T-helper 17 cell (primary cell): ENCODE results near the gene SELENOO. TPM values are rescaled to one million over a fixed set of nuclear protein-coding genes. Genes with fewer than 3 reads are reported as not detected.

Source experiments
- ATAC-seq: fragments of 150-1000 bp; cut with Tn5 transposase; 2 replicates; pipeline ENCODE4 v1.10.0; 2021; ENCODE audit warnings: mild to moderate bottlenecking, moderate library complexity
- DNase-seq, 3 donors: peaks; one replicate each; pipeline versions ENCODE4 v3.0.0 to v3.0.0-alpha.2; 2020 to 2021
- H3K9me3 ChIP-seq: one replicate; pipeline ENCODE4 v1.7.0; 2013; ENCODE audit warnings: low read length, mild to moderate bottlenecking; ENCODE audit not compliant: control insufficient read depth, poor library complexity, severe bottlenecking
- H3K27ac Mint-ChIP-seq: one replicate; pipeline ENCODE4 v1.8.0; 2022; ENCODE audit warnings: mild to moderate bottlenecking, moderate library complexity, mixed read lengths
- H3K27me3 Mint-ChIP-seq: one replicate; pipeline ENCODE4 v1.8.0; 2022; ENCODE audit warnings: mixed read lengths
- H3K36me3 Mint-ChIP-seq: one replicate; pipeline ENCODE4 v1.8.0; 2022; ENCODE audit warnings: low read depth, mixed read lengths
- H3K4me1 Mint-ChIP-seq: one replicate; pipeline ENCODE4 v1.8.0; 2022; ENCODE audit warnings: mild to moderate bottlenecking, mixed read lengths
- H3K4me3 Mint-ChIP-seq: one replicate; pipeline ENCODE4 v1.8.0; 2022; ENCODE audit warnings: mild to moderate bottlenecking, moderate library complexity, mixed read lengths
- total RNA-seq, 4 donors: library from RNA in 2 of 4; stranded (reverse) in 2 of 4; gene quantifications; one replicate each; pipeline ENCODE4 v1.2.3 and lab custom pipeline; 2022 to 2026

SELENOO gene
- total RNA-seq, 2 donors from 2014 or later: 27.4 to 29.5 TPM

DNA sequence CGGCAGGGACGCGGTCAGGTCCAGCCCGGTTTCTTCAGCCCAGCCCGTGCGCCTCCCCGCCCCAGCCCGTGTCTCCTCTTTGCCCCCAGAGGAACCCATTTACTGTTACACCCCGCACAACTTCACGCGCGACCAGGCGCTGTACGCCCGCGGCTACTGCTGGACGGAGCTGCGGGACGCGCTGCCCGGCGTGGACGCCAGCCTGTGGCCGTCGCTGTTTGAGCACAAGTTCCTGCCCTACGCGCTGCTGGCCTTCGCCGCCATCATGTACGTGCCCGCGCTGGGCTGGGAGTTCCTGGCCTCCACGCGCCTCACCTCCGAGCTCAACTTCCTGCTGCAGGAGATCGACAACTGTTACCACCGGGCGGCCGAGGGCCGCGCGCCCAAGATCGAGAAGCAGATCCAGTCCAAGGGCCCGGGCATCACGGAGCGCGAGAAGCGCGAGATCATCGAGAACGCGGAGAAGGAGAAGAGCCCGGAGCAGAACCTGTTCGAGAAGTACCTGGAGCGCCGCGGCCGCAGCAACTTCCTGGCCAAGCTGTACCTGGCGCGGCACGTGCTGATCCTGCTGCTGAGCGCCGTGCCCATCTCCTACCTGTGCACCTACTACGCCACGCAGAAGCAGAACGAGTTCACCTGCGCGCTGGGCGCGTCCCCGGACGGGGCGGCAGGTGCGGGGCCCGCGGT lies 23.8 kb upstream of the SELENOO start:
- H3K4me3 Mint-ChIP-seq: no peak overlapping the region
- peaks cover 4% of the 10 kb centered on the region for H3K36me3 Mint-ChIP-seq
- no peak for DNase-seq

GRCh38 chr22:50177537-50178470 lies 23.0 kb upstream of the SELENOO start:
- peaks cover 4% of the 10 kb centered on the region for H3K4me1 Mint-ChIP-seq
- H3K36me3 Mint-ChIP-seq: peaks cover 4% of the 10 kb centered on the region
- no peaks in the 10 kb centered on the region for H3K9me3 ChIP-seq
- no peak overlapping the region for H3K27ac Mint-ChIP-seq
- peaks cover 13% of the 10 kb centered on the region for H3K27me3 Mint-ChIP-seq
- ATAC-seq (no peak), DNase-seq (no peak)
- no peak overlapping the region for H3K4me3 Mint-ChIP-seq

More for the DNA sequence above, 23.8 kb upstream of the SELENOO start:
- Mint-ChIP-seq H3K27me3 (peaks cover 20% of the 10 kb centered on the region), H3K4me1 (peaks cover 4% of the 10 kb centered on the region), H3K27ac (no peak overlapping the region)
- no peaks in the 10 kb centered on the region for H3K9me3 ChIP-seq
- ATAC-seq: no peak

DNA sequence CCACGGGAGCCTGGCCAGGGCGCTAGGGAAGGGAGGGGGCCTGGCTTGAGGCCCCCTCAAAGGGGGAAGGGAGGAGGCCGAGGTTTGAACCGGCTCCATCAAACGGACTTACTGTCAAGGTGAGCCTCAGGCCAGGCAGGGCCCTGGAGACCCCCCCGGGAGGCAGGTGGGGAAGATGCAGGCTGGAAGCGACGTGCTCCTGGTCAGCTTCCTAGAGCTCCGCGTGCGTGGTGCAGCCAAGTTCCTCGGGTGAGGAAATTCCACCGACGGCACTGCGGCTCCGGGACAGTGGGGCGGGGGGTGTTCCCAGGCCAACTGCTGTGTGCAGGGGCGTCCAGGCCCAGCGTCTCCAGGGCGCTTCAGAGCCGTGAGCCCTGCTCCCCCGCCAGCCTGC lies 22.3 kb upstream of the SELENOO start:
- H3K27ac Mint-ChIP-seq: no peak overlapping the region
- no peak for DNase-seq
- no peak for ATAC-seq
- no peak overlapping the region for H3K4me3 Mint-ChIP-seq
- H3K27me3 Mint-ChIP-seq: peaks cover 13% of the 10 kb centered on the region
- peaks cover 4% of the 10 kb centered on the region for H3K4me1 Mint-ChIP-seq
- H3K9me3 ChIP-seq: no peaks in the 10 kb centered on the region
- H3K36me3 Mint-ChIP-seq: peaks cover 4% of the 10 kb centered on the region

DNA sequence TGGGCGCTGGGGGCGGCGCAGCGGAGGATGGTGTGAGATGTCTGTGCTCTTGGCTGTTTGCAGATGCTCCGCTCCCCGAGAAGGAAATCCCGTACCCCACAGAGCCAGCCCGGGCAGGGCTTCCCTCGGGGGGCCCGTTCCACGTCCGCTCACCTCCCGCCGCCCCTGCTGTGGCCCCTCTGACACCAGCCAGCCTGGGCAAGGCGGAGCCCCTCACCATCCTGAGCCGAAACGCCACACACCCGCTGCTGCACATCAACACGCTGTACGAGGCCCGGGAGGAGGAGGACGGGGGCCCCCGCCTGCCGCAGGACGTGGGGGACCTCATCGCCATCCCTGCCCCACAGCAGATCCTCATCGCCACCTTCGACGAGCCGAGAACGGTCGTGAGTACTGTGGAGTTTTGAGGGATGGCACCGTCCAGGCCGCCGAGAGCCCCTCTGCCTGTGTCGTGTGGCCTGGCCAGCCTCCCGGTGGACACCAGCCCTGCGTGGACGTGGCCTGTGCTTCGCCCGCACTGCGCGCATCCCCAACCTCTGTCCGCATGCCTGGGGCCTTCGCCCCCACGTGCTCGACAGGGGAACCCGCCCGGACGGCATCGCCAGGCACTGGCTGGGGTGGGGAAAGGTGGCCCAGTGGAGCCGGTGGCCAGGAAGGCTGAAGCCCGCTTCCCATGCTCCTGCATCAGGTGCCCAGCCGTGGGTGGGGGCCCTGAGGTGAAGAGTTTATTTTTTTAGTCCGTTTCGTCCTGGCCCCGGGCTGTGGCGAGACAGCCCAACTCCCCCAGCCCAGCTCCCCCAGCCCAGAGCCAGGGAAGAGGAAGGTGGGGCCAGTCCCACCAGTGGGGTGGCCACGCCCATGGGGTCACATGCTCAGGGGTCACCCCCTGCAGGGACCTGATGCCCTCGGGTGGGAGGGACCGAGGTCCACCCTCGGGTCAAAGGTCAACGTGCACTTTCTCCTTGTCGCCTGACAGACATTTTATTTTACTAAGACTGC lies 21.6 kb upstream of the SELENOO start:
- Mint-ChIP-seq H3K27me3 (peaks cover 13% of the 10 kb centered on the region), H3K4me3 (no peak overlapping the region), H3K27ac (no peak overlapping the region), H3K36me3 (peaks cover 4% of the 10 kb centered on the region), H3K4me1 (peaks cover 4% of the 10 kb centered on the region)
- DNase-seq: no peak
- no peak for ATAC-seq
- H3K9me3 ChIP-seq: no peaks in the 10 kb centered on the region

DNA sequence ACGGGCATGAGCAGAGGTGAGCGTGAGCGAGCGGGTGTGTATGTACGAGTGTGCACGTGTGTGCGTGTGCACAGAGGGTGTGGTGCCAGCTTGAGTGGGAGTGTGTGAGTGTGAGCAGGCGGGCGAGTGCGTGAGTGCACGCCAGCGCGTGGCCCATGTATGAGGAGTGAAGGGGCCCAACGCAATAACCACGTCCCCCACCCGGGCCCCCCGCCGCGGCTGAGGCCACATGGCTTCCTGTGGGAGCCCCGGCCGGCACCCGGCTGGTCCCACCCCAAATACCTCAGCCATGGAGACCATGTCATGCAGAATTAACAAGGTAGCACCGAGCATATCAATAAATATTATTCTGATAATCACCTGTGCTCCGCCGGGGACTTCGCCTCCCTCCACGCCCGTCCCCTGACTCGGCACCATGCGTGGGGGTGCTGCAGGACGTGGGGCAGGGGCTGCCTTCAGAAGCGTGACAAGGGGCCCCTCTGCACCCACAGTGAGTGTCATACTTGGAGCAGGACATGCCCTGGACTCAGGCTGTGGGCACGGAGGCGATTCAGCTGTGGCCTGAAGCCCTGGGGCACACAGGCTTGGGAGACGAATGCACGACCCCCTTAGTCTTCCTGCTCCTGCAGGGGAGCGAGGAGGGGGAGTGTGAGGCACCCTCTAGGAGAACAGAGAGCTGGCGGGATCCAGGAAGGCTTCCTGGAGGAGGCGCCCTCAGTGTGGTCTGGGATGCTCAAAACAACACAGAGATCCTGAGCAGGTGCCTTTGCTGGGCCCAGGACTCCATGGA lies 20.7 kb upstream of the SELENOO start:
- Mint-ChIP-seq H3K27me3 (peaks cover 13% of the 10 kb centered on the region), H3K4me1 (peaks cover 7% of the 10 kb centered on the region), H3K27ac (no peak overlapping the region), H3K36me3 (peaks cover 4% of the 10 kb centered on the region), H3K4me3 (no peak overlapping the region)
- DNase-seq: no peak
- no peak for ATAC-seq
- no peaks in the 10 kb centered on the region for H3K9me3 ChIP-seq

GRCh38 chr22:50180727-50181521 lies 19.9 kb upstream of the SELENOO start:
- Mint-ChIP-seq H3K27me3 (peaks cover 13% of the 10 kb centered on the region), H3K4me1 (peaks cover 7% of the 10 kb centered on the region), H3K27ac (no peak overlapping the region), H3K4me3 (no peak overlapping the region), H3K36me3 (peaks cover 4% of the 10 kb centered on the region)
- ATAC-seq: no peak
- no peaks in the 10 kb centered on the region for H3K9me3 ChIP-seq
- no peak for DNase-seq

DNA sequence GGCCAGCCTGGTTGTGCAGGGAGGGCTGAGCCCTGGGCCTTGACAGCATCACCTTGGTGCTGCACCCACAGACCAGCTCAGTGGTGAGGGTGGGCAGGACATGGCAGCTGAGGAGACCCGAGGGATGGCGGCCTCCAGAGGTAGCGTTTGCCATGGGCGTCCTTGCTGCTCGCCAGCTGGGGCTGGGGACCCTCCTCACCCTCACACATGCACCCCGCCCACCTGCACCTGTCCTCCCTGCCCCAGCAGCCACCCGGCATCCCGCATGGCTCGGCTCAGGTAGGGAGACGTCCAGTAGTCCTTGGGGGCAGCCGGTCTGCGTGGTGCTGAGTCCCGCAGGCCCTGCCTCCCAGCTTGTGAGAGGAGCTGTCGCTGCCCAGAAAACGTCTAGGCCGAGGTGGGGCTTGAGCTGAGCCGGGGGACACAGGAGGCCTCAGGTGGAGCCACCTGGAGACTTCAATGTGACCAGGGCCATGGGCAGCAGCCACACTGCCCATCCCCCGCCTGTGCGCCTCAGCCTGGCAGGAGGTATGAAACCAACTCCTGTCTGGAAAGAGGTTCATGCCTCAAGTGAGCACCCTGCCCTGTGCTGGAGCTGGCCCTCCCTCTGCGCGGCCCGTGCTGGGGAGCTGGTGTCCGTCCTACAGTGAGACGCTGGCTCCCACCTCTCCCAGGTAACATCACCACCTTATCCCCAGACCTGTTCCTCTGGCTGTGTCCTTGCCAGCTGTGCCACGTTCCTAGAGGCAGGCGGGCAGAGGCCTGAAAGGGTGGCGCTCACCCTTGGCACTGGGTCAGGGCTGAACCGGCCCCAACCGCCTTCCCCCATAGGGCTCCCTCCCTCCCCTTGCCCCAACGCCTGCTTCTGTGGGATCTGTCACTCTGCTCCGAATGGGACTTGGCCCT lies 18.4 kb upstream of the SELENOO start:
- H3K9me3 ChIP-seq: no peaks in the 10 kb centered on the region
- Mint-ChIP-seq H3K4me3 (peak overlapping the region; percentile 45), H3K4me1 (peaks cover 12% of the 10 kb centered on the region), H3K27me3 (peaks cover 13% of the 10 kb centered on the region), H3K27ac (no peak overlapping the region), H3K36me3 (peaks cover 7% of the 10 kb centered on the region)
- ATAC-seq (no peak), DNase-seq (no peak)

DNA sequence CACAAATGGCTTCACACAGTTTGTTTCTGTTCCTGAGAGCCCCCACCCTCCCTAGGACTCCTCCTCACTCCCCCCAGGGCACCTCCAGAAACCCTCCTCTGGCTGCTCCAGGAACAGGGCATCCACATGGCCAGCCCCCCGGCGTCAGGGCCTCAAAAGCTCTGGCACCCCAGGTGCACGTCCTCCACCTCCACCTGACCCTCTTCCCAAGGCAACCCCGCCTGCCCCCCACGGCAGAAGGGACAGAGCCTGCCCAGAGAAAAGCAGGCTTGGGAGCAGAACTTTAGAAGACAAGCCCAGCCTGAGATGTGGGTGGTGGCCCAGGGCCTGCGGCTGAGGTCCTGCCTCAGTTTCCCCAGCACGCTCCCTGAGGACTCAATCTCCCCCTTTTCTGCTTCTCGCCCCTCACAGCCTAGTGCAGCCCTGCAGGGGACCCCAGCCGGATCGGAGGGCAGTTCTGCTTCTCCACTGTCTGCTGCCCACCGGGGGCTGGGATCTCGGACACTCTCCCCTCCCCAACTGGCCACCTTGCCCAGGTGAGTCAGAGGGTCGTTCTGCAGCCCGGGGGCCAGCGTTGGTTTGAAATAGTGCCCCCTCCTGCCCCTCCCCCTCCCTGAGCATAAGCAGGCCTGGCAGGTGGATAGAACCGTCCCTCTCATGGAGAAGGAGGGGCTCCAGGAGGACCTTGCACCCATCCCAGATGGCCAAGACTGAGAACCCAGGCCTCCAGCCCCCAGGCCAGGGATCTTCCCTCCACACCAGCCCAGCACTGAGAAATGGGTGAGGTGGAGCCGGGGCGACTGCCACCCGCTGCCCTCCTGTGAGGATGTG lies 17.5 kb upstream of the SELENOO start:
- Mint-ChIP-seq H3K36me3 (peaks cover 7% of the 10 kb centered on the region), H3K4me3 (peak overlapping the region; percentile 71), H3K4me1 (peaks cover 15% of the 10 kb centered on the region), H3K27ac (peak overlapping the region; percentile 21), H3K27me3 (peaks cover 13% of the 10 kb centered on the region)
- no peaks in the 10 kb centered on the region for H3K9me3 ChIP-seq
- no peak for ATAC-seq
- no peak for DNase-seq

DNA sequence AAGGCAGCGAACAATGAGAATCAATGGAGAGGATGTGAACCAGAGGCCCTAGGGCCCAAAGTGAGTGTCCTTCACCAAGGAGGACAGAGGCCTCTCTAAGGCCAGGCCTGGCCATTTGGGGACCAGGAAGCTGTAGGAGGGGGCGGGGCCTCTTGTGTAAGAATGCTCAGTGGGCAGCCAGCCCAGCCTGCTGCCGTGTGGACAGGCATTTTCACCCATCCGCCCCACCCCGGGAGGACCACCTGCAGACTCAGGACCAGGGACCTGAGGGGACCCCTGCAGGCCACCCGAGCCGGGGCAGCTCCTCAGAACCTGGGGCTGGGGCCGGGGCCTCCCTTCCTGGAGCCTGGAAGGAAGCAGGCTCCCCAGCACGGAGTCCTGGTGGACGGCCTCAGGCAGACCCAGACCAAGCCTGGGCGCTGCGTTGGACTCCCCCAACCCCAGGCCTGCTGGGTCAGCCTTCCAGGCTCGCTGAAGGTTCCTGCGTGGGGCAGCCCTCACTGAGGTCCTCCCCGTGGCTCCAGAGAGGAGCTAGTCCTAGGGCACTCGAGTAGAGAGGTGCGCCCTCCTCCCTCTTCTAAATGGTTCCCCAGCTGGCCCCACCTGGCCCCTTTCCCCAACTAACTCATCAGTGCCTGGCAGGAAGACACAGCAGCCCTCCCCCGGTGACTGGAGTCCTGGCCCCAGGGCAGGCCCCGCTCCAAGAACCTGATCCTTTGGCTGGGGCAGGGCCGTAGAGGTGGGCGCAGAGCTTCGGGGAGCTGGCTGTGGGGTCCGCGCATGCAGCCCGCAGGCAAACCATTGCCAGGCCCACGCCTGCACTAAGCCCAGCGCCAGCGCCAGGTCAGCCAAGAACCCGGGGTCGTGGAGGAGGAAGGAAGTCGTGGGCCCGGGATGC lies 16.6 kb upstream of the SELENOO start:
- peak overlapping the region; percentile 78 for H3K4me3 Mint-ChIP-seq
- peaks cover 7% of the 10 kb centered on the region for H3K36me3 Mint-ChIP-seq
- H3K27ac Mint-ChIP-seq: peak overlapping the region; percentile 21
- DNase-seq (no peak), ATAC-seq (no peak)
- peaks cover 16% of the 10 kb centered on the region for H3K4me1 Mint-ChIP-seq
- H3K9me3 ChIP-seq: no peaks in the 10 kb centered on the region
- H3K27me3 Mint-ChIP-seq: peaks cover 13% of the 10 kb centered on the region
